Measurements from ENCODE around the gene ST8SIA5.

The ST8SIA5 gene

GRCh38 chr18:46755315-46756024, 1.4 kb downstream of the ST8SIA5 start:
- no peak for ATAC-seq
- no peak for TF ChIP-seq OSR1 (CRISPR knock-in tag; IDR thresholded peaks at IDR 0.05)
- no peak for TF ChIP-seq GLIS3 (CRISPR knock-in tag; IDR thresholded peaks at IDR 0.05)
- no peak for TF ChIP-seq ARNTL (CRISPR knock-in tag; IDR thresholded peaks at IDR 0.05; ENCODE audit: borderline replicate concordance, low read depth)
- no peak for TF ChIP-seq SNAI2 (CRISPR knock-in tag; IDR thresholded peaks at IDR 0.05)
- no peak for TF ChIP-seq CSRNP3 (CRISPR knock-in tag; IDR thresholded peaks at IDR 0.05)
- no peak for TF ChIP-seq PATZ1 (CRISPR knock-in tag; IDR thresholded peaks at IDR 0.05; ENCODE audit: borderline replicate concordance)
- TF ChIP-seq TCF4 (CRISPR knock-in tag; IDR thresholded peaks at IDR 0.05; ENCODE audit: borderline replicate concordance) = no peak
- no peak for TF ChIP-seq ZFP30 (CRISPR knock-in tag; IDR thresholded peaks at IDR 0.05)
- no peak for TF ChIP-seq ESRRG (CRISPR knock-in tag; IDR thresholded peaks at IDR 0.05)
- TF ChIP-seq ZC3H10 (CRISPR knock-in tag; IDR thresholded peaks at IDR 0.05) = no peak
- no peak for TF ChIP-seq ZNF8 (CRISPR knock-in tag; IDR thresholded peaks at IDR 0.05)
- no peak for TF ChIP-seq ZFP3 (CRISPR knock-in tag; IDR thresholded peaks at IDR 0.05)
- no peak for TF ChIP-seq TSHZ2 (CRISPR knock-in tag; IDR thresholded peaks at IDR 0.05)
- TF ChIP-seq CREB5 (CRISPR knock-in tag; IDR thresholded peaks at IDR 0.05; ENCODE audit: low read depth) = no peak
- TF ChIP-seq TOX (CRISPR knock-in tag; IDR thresholded peaks at IDR 0.05; ENCODE audit: borderline replicate concordance) = no peak
- no peak for TF ChIP-seq PPARA (CRISPR knock-in tag; IDR thresholded peaks at IDR 0.05; ENCODE audit: borderline replicate concordance)
- TF ChIP-seq ISL1 (CRISPR knock-in tag; IDR thresholded peaks at IDR 0.05) = no peak
- no peak for TF ChIP-seq ZNF565 (CRISPR knock-in tag; conservative IDR thresholded peaks at IDR 0.05; ENCODE audit: low read depth)

- no peak for TF ChIP-seq CSDC2 (CRISPR knock-in tag; IDR thresholded peaks at IDR 0.05)
- TF ChIP-seq CREB5 (CRISPR knock-in tag; IDR thresholded peaks at IDR 0.05; ENCODE audit: low read depth) = no peak
- TF ChIP-seq ZFP30 (CRISPR knock-in tag; IDR thresholded peaks at IDR 0.05) = no peak
- no peak for TF ChIP-seq BACH2 (CRISPR knock-in tag; IDR thresholded peaks at IDR 0.05; ENCODE audit: borderline replicate concordance)
- no peak for ATAC-seq
Measured at GRCh38 chr18:46754661-46755292, 2.1 kb downstream of the ST8SIA5 start.

- TF ChIP-seq TOX (CRISPR knock-in tag; IDR thresholded peaks at IDR 0.05; ENCODE audit: borderline replicate concordance) = no peak
- no peak for TF ChIP-seq POU6F1 (CRISPR knock-in tag; IDR thresholded peaks at IDR 0.05; ENCODE audit: borderline replicate concordance, low read depth)
- no peak for TF ChIP-seq TCF4 (CRISPR knock-in tag; IDR thresholded peaks at IDR 0.05; ENCODE audit: borderline replicate concordance)
- no peak for TF ChIP-seq BACH2 (CRISPR knock-in tag; IDR thresholded peaks at IDR 0.05; ENCODE audit: borderline replicate concordance)
- ATAC-seq = no peak
Measured at GRCh38 chr18:46754188-46754587, 2.7 kb downstream of the ST8SIA5 start.

All from SK-N-SH treated with all-trans-retinoic acid at 6 μM for 48 hours (cell line).